ENCODE data around the gene GREB1.

Gene GREB1

DNA sequence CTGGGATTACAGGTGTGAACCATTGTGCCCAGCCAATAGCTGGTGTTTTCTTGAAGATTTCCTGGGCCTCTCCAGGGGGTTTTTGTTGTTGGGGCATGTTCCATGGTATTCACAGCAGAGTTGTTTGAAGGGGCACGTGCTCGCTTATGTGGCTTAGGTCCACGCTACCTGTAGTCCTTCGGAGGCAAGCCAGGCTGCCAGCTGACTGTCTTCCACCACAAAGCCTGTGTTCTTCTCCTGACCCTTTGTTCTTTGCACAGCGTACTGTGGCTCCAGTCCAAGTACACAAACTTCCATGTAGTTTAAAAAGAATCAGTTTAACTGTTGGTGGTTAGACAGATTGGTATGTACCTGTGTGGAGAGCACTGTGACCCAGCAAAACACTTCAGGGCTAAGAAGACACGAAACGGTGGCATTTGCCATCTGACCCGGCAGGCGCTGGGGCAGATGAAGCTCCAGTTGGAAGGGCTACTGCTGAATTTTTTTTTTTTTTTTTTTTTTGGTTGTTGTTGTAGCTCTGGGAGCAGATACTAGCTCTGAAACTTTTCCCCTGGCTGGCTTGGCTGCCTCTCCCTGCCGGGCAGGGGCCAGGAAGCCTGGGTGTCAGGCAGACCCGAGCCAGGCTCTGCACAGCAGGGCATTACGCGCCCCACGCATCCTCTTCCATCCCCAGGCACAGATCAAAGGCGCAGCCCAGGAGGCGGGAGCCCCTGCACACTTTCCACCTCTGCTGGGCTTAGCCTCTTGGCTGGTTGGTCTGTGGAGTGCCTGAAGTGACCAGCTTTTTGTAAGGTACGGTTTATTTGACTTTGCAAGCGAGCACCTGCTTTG is 5.7 kb downstream of the GREB1 start:
- DNase-seq (ENCODE audit: low read depth in 2 of 3, low spot score in 2 of 3), result no peak

DNA sequence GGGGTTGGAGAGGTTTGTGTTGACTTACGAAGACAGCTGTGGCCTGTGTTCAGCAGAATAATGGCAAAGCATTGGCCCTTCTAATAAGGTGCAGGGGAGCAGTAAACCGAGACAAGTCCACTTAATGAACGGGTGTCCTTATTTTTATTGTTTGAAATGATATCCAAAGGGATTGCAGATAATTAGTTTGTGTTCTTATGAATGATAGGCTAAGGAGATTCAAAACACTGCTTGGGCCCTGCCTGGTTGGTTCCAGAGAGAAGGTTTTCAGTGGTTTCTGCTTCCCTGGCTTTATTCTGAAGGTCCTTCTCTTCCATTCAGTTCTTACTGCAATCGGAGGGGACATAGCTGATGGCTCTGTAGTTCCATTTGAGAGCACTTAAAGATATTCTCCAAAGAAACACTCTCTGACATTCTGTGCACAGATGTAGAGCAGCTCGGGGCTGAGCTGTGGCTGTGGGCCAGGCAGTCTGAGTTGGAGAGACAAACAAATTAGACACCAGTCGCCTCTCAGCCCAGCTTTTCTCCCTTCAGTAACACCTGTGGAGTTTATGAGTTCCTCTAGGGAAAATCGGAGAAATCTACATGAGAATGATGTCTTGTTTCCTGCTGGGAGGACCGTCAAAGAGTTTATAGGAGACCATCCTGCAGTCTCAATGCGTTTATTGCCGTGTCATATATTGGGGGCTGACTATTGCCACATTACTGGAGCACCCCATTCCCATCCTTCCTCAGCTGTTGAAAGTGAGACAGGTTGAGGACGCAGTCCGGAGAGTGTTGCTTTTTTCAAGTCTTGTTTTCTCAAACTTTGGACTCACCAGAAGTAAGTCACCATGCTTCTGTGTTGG is 6.5 kb downstream of the GREB1 start:
- no peak for DNase-seq (ENCODE audit: low read depth in 2 of 3, low spot score in 2 of 3)

DNA sequence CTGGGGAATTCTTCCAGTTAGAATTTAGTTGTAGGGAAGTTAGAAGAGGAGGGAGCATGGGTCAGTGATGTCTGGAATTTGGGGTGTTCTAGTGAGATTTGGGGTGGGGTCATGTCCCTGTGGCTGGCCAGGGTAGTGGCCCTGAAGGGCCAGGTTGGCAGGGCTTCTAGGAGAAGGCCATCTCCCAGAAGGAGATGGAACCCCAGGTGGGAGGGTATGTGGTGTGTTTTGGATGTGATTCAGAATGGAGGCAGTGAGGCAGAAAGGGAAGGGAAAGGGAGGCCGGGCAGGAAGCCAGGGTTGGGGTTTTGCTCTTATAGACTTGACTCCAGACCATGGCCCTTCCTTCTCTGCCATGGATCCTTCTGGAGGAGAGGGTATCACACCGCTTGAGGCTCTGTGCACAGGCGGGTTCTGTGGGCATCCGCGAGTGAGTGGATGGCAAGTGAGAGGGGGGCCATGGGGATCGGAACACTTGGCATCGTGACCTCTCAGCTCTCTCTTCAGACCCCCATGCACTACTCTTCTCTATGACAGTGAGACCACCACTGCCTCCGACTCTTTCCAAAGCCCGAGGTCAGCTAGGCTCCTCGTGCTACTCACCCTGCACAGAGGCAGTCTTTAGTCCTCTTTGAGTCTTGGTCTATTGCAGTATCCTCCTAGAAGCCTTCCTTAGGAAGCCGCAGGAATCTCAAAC is 7.3 kb downstream of the GREB1 start:
- no peak for DNase-seq (ENCODE audit: low read depth in 2 of 3, low spot score in 2 of 3)

DNA sequence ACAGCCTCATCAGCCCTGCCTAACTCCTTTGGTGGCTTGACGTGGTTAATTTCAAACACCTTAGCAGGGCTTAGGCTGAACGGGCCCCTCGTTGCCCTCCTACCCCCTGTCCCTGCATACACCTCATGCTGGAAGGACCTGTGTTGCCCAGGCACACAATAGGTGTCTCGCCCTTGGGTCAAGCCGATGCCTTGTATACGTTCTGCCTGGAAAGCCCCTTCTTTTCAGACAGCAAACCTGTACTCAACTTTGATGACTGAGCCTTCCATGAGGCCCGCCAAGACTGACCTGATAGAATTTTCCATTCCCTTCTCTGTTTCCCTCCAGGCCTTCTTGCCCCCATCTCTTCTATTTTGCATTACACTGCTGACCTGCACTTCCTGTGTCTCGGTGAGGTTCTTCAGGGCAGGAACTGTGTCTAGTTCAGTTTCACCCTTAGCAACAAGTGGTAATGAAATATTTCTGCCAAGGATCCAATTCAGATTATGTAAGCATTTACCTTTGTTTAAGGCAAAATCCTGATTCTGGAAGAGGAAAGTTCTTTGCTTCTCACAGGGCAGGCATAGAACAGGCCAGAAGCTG is 7.9 kb downstream of the GREB1 start:
- no peak for DNase-seq (ENCODE audit: low read depth in 2 of 3, low spot score in 2 of 3)

DNA sequence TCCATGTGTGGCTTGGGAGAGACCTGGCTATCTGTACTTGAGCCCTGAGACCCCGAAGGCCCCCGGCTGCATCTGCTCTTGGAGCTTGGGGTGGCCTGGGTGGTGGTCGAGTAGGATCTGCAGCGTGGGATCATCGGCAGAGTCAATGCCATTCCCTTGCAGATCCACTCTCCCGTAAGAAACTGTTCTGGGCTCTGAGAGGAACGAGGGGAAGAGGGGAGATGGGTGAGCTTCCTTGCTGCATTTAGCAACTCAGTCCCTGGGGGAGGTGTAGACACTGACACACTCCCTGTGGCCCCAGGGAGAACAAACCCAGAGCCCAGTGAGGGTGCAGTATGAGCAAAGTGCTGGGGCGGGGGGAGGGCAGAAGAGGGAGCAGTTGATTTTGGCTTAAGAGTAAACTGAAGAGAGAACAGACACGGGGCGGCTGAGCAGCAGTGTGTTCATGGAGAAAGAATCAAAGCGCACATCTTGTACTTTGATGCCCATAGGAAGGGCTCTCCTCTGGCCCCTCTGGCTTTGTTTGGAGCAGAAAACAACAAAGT is 8.5 kb downstream of the GREB1 start:
- no peak for DNase-seq (ENCODE audit: low read depth in 2 of 3, low spot score in 2 of 3)

DNA sequence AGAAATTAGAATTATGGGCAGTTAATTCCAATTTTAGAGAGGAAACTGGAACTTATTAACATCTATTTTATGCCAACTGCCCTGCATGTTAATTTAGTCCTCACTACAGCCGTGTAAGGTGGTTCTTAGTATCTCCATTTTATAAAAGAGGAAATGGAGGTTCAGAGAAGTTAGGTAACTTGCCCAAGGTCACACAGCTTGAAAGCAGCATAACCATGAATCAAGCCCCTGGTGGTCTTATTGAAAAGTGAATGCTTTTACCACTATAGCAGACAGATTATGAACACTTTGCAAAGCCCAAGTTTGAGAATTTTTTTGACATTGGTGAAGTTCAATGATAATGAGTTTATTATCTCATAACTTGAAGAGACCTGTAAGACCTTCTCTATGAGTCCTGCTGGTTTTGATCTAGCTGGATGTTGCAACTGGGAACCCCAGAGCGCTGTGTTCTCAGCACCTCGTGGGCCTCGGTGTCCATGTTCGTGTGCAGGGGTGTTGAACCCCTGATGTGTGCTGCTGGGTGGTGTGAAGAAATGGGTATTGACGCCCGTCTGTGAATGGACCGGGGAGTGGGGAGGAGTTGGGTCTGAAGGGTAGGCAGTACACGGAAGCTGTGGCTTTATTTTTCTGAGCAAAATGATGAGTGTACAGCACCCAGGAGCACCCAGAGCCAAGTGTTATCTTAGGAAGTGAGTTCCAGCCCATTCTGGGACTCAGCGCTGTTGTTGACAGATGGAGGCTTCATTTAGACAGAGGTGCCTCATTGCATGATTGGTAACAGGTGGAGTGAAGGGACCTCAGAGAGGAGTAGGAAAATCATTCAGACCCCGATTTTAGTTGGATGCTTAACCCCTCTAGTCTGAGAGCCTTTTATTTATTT is 9.7 kb downstream of the GREB1 start:
- no peak for DNase-seq (ENCODE audit: low read depth in 2 of 3, low spot score in 2 of 3)

DNA sequence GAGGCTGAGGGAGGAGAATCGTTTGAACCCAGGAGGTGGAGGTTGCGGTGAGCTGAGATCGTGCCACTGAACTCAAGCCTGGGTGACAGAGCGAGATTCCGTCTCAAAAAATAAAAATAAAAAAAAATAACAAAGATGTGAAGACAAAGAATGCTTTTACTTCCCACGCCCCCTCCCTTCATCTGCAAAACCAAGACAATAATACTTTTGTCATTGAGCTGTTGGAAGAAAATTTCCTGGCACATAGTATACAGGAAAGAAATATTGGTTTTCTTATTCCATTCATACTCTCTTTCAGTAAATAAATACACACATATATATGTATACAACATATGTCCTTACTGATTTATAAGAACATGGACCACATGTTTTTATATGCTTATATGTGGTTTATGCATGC is 12.2 kb downstream of the GREB1 start:
- no peak for DNase-seq (ENCODE audit: low read depth in 2 of 3, low spot score in 2 of 3)

DNA sequence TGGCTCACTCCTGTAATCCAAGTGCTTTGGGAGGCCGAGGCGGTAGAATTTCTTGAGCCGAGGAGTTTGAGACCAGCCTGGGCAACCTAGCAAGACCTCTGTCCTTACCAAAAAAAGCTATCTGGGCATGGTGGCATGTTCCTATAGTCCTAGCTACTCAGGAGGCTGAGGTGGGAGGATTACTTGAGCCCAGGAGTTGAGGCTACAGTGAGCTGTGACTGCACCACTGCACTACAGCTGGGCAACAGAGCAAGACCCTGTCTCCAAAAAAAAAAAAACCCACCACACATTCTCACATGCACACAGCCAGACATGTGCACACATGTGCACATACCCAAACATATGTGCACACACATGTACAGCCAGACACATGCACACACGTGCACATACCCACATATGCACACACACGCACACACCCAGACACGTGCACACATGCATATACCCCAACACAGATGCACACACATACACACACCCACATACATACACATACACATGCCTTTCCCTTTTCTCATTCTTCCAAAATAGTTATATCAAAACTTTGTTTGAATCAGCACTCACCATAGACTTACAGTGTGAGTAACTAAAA is 14.2 kb downstream of the GREB1 start:
- DNase-seq (ENCODE audit: low read depth in 2 of 3, low spot score in 2 of 3), result no peak

DNA sequence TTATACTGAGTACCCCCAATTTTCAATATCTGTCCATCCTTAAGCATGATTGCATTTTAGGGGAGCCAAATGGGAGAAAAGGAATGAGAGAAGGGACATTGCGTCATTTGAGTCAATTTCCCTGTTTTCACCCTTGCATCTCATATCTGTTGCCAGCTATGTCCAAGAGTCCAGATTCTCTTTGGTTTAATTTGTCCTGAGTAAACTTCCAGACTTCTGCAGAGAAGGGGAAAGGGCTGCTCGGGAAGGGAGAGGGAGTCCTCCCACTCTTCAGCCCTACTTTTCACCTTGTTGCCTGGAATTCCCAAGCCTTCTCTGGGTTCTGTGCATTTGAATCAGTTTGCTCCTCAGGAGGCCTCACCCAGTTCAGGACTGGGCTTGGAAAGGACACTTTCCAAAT is 16.5 kb downstream of the GREB1 start:
- DNase-seq (ENCODE audit: low read depth in 2 of 3, low spot score in 2 of 3), result no peak

DNA sequence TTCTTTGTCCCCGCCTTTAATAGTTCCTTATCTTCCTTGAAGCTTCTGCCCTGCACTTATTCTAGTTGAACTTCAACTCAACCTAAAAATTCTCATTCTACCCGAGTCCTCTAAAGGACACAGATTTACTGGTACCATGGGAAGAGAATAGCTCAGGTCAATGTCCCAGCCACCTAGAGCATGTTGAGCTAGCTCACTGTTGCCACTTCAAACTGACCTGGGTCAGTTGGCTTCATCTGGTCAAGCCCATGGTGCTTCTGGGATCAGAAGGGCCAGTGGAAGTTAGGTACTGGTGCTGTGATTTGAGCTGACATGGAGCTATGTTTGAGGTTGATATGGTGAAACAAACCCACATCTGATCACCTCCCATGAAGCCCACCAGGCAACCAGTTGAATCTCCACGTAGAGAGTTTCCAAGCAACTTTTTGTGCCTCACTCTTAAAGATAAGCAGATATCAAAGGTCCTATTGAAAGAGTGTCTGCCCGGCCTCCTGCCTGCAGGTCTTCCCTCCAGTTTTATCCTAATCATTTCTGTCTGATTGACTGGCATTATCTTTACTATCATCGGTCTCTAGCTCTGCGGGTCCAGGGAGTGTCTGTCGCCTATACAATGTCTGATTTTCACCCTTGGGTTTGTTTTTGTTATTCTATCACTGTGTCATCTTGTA is 17.2 kb downstream of the GREB1 start:
- DNase-seq (ENCODE audit: low read depth in 2 of 3, low spot score in 2 of 3), result no peak

DNA sequence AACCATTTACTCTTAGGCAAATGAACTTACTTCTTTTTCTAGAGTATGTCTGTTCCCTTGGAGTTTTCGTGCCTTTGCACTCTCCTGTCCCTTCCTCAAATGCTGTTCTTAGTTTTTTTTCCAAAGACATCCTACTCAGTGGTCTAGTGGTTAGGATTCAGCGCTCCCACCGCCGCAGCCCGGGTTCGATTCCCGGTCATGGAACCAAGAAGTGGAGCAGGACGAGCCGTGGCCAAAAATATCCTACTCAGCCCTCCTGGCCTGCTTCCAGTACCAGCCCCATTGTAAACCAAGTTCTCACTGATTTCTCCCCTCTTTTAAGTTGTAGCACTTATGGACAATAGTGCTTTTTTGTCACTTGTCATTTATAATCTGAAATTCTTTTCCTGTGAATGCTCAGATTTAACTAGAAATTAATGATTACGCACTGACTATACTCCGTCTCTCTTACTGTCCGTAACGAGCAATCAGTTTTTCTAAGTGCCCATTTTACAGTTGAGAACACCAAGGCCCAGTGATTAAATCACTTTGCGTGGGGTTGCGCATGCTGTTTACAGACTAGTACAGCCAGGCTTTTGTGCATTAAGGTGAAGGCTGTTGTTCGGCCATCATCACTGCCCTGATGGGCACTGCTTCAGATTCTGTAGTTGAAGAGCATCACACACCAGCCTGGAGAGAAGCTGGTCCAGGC is 17.9 kb downstream of the GREB1 start:
- DNase-seq (ENCODE audit: low read depth in 2 of 3, low spot score in 2 of 3), result no peak

DNA sequence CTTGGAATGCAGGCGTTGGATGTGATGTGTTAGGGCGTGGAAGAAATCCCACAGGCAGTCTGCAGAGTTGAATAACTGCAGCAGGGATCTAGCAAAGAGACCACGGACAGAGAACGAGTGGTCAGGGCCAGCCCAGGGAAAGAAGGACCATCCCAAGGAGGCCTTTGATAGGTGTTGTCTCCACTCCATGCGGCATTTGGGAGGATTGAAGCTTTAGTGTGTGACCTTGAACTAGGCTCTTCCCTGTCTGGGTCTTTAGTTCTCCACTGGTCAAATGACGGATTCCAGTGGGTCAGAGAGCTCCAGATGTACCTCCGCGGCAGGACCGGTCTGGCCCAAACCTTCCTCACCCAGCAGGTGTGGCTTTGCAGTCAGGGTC is 18.4 kb downstream of the GREB1 start:
- DNase-seq (ENCODE audit: low read depth in 2 of 3, low spot score in 2 of 3), result no peak

DNA sequence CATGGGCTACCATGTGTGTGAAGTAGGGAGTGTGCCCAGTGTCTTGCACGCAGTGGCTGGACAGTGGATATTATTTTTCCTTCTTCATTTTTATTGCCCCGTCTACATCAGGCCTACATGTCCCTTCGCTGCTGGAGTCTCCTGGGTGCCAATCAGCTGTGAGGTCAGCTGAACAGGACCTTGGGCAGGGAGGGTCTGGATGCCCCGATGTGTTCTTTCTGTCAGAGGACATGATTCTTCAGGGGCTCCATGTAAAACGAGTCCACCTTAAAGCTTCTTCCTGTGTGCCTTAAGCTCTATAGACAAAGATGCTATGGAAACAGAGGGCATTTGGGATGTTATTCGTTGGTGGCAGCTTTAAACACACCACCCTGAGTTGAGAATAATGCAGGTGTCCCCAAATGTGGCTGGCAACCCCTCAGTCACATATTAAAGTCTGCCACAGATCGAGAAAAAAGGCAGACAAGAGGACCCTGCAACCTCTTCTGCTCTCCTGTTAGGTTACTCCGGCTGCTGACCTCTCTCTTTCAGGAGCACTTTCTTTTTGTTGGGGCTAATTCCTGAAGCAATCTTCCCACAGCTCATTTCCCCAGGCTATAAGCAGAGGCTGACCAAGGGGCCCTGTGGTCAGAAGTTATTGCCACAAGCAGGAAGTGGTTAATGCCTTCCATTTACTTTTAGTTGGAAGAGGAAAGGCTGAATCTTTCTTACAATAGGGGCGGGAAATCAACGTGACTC is 20.0 kb downstream of the GREB1 start:
- DNase-seq (ENCODE audit: low read depth in 2 of 3, low spot score in 2 of 3), result no peak

DNA sequence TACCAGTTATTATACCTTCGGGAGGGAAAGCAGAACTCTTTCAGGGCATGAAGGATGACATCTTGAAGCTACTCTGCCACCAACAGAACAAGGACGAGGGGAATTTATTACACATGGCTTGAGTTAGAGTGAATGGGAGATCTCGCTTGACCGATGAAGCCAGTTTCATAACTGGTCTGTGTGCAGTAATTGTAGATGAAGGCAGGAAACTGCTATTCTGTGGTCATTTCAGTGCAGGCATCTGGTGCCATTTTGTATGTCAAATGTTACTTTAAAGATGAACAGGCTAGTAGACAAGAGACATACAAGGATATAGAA is 20.5 kb downstream of the GREB1 start:
- no peak for DNase-seq (ENCODE audit: low read depth in 2 of 3, low spot score in 2 of 3)

DNA sequence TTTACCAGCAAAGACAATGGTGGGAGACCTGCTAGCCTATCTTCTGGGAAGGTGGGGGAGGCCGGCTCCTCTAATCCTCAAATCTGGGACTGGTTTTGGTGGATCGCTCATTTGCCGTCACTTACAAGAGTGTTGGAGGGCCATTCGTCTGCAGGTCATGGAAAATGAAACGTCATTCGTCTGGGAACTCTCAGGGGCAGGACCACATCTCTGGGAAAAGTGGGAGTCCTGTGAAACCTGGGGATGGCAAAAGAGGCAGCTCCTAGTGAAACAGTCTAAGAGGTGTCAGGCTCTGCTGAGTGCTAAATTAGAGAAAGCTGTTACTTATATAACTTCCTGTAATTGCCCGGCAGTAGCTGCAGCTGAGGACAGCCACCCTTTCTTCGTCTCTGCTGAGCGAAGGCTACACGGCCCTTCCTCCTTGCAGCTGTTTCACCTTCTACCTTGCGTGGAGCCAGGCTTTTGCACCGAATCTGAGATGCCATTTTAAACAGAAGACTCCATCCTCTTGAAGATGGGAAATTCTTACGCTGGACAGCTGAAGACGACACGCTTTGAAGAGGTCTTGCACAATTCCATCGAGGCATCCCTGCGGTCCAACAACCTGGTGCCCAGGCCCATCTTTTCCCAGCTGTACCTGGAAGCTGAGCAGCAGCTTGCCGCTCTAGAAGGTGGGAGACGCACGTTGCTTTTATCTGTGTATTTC is 22.4 kb downstream of the GREB1 start:
- DNase-seq (ENCODE audit: low read depth in 2 of 3, low spot score in 2 of 3), result no peak

DNA sequence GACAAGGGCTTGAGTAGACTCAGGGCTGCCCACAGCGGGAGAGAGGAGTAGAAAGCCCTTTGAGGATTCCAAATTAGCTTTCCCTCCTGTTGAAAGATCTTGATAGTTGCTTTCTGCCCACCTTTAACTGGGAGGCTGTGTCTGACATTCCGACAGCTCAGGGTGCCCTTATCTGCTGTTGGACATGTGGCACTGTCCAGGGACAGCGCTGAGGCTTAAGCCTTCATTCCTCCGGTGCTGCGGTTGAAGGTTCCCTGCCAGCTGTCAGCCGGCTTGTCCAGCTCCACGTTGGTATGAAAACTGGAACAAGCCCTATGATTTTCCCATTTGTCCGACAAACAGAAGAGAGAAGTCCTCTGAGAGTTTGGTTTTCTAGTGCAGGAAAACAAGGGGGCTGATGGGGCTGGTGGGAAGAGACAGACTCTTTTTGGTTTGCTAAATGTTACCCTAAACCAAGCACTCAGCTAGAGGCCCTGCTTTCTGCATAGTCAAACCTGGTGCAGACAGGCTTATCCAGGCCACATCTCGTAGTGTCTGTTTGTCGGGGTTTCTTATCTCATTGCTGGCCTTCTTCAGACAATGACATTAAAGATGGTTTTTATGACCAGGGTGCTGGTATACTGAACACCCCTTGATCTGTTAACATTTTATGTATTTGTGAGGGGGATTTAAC is 24.5 kb downstream of the GREB1 start:
- DNase-seq (ENCODE audit: low read depth in 2 of 3, low spot score in 2 of 3), result no peak

Measured in activated CD8-positive, alpha-beta memory T cell treated with anti-CD3 and anti-CD28 coated beads for 48 hours (primary cell).